ENCODE measurements around the gene UPF1.

- TF ChIP-seq CTCF (IDR thresholded peaks at IDR 0.05) (no peak), POLR2A (IDR thresholded peaks at IDR 0.05) (no peak)
These were observed 81.2 kb downstream of the UPF1 start for GRCh38 chr19:18912933-18913332.
